CD4-positive, alpha-beta T cell (primary cell): Measurements from ENCODE around the gene ATG7. TPM values are rescaled to one million over a fixed set of nuclear protein-coding genes. Genes with fewer than 3 reads are reported as not detected.

Source experiments
- ATAC-seq: fragments of 200-7000 bp; cut with Tn5 transposase; one replicate; pipeline ENCODE4 v1.10.0; 2022; ENCODE audit warnings: mild to moderate bottlenecking; ENCODE audit not compliant: poor library complexity
- CTCF ChIA-PET: fragments of 350-600 bp; sonication (Branson Sonifier 250); formaldehyde crosslinking; loops from one replicate; lab custom pipeline; 2021; ENCODE audit warnings: antibody characterized with exemption, inconsistent platforms; lab: Charles Lee
- POLR2A ChIA-PET: fragments of 350-600 bp; sonication (Branson Sonifier 250); formaldehyde crosslinking; loops from one replicate; lab custom pipeline; 2021; ENCODE audit warnings: antibody characterized with exemption, inconsistent platforms; lab: Charles Lee
- DNase-seq, 14 experiments: peaks; one replicate each; pipeline ENCODE4 v3.0.0-alpha.2; 2013 to 2020; ENCODE audit warnings: mixed read lengths in 2 of 14
- H3K27ac ChIP-seq, 2 donors: one replicate each; pipeline versions ENCODE4 v1.5.1 to v1.7.0; 2013; ENCODE audit warnings: low read length in 2 of 2, low read depth in 1 of 2, mild to moderate bottlenecking in 1 of 2
- H3K27me3 ChIP-seq, 2 experiments: 1 replicate in 1 of 2; 2 replicates in 1 of 2; pipeline versions ENCODE4 v1.6.1 to v1.7.0; 2013; ENCODE audit warnings: low read length in 2 of 2, control low read depth in 1 of 2, mild to moderate bottlenecking in 1 of 2, moderate library complexity in 1 of 2; ENCODE audit not compliant: insufficient read depth in 2 of 2, control insufficient read depth in 1 of 2
- H3K36me3 ChIP-seq: one replicate; pipeline ENCODE4 v1.6.1; 2013; ENCODE audit warnings: low read length, control low read depth; ENCODE audit not compliant: insufficient read depth
- H3K4me1 ChIP-seq: one replicate; pipeline ENCODE4 v1.6.1; 2013; ENCODE audit warnings: low read length, control low read depth; ENCODE audit not compliant: insufficient read depth
- H3K4me3 ChIP-seq: one replicate; pipeline ENCODE4 v1.5.1; 2013; ENCODE audit warnings: mild to moderate bottlenecking, low read length, moderate library complexity
- H3K9me3 ChIP-seq, 2 experiments: 1 replicate in 1 of 2; 2 replicates in 1 of 2; pipeline versions ENCODE4 v1.6.1 to v1.7.0; 2013; ENCODE audit warnings: low read length in 2 of 2, mild to moderate bottlenecking in 2 of 2, control low read depth in 1 of 2, moderate library complexity in 1 of 2; ENCODE audit not compliant: control insufficient read depth in 1 of 2, insufficient read depth in 1 of 2
- H3K27ac Mint-ChIP-seq: one replicate; pipeline ENCODE4 v1.8.0; 2020; ENCODE audit warnings: mixed read lengths
- H3K27me3 Mint-ChIP-seq: one replicate; pipeline ENCODE4 v1.8.0; 2021; ENCODE audit warnings: mixed read lengths
- H3K36me3 Mint-ChIP-seq: one replicate; pipeline ENCODE4 v1.8.0; 2021; ENCODE audit warnings: low read depth, mixed read lengths
- H3K4me1 Mint-ChIP-seq: one replicate; pipeline ENCODE4 v1.8.0; 2021; ENCODE audit warnings: low read depth, mixed read lengths
- H3K4me3 Mint-ChIP-seq: one replicate; pipeline ENCODE4 v1.8.0; 2020; ENCODE audit warnings: mild to moderate bottlenecking, mixed read lengths
- H3K9me3 Mint-ChIP-seq: one replicate; pipeline ENCODE4 v1.8.0; 2020; ENCODE audit warnings: mixed read lengths
- intact Hi-C, 2 experiments: fragments of 100-400 bp; cut with DNase I in 1 of 2; cut with micrococcal nuclease in 1 of 2; formaldehyde crosslinking; loops; one replicate each; pipeline versions ENCODE4 v1.15.1 to v1.9.0; 2023 to 2025; cut with DNase I, micrococcal nuclease
- total RNA-seq, 174 experiments: library from RNA in 2 of 174; stranded (reverse) in 2 of 174; gene quantifications; one replicate each; pipeline ENCODE4 v1.2.3 and lab custom pipeline; 2021 to 2026
- TF ChIP-seq, protein P1 (sequence below): fragments of 200-600 bp; IDR thresholded peaks from one replicate; pipeline ENCODE4 v1.8.0; 2022; ENCODE audit warnings: antibody characterized with exemption, mild to moderate bottlenecking

The ATG7 gene
- total RNA-seq, 2 experiments from 2014 or later: 21.4 to 25.7 TPM

DNA sequence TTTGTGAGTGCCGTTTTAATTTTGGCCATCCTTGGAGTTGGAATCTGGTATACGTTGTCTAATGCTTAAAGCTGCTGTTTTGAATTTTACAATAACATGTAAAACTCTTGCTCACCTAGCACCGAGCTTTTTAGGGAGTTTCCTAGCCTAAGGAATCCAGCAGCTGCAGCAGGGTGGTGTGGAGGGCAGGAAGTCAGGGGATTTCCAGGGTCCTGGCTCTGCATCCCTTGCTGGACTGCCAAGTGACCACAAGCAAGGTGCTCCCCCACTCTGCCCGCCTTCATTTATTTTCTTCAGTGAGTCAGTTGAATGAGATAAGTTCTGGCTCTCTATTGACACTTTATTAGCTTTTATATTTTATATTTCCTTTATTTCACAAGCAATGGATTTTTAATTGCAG, 113.7 kb downstream of the ATG7 start:
- CTCF ChIA-PET: no interaction called here
- H3K4me1 ChIP-seq: no peaks in the 10 kb centered on the region
- no peaks in the 10 kb centered on the region for H3K9me3 Mint-ChIP-seq
- H3K36me3 Mint-ChIP-seq: peaks cover 33% of the 10 kb centered on the region
- H3K4me3 Mint-ChIP-seq: no peak overlapping the region
- no peaks in the 10 kb centered on the region for H3K27me3 ChIP-seq
- peaks cover 15% of the 10 kb centered on the region for H3K4me1 Mint-ChIP-seq
- no peak overlapping the region for H3K27ac Mint-ChIP-seq
- no peak for DNase-seq
- no peak overlapping the region for H3K27ac ChIP-seq
- peaks cover 19% of the 10 kb centered on the region for H3K36me3 ChIP-seq
- H3K27me3 Mint-ChIP-seq: no peaks in the 10 kb centered on the region
- intact Hi-C loops: no loop called here
- ATAC-seq: no peak
- TF ChIP-seq, protein P1, sequence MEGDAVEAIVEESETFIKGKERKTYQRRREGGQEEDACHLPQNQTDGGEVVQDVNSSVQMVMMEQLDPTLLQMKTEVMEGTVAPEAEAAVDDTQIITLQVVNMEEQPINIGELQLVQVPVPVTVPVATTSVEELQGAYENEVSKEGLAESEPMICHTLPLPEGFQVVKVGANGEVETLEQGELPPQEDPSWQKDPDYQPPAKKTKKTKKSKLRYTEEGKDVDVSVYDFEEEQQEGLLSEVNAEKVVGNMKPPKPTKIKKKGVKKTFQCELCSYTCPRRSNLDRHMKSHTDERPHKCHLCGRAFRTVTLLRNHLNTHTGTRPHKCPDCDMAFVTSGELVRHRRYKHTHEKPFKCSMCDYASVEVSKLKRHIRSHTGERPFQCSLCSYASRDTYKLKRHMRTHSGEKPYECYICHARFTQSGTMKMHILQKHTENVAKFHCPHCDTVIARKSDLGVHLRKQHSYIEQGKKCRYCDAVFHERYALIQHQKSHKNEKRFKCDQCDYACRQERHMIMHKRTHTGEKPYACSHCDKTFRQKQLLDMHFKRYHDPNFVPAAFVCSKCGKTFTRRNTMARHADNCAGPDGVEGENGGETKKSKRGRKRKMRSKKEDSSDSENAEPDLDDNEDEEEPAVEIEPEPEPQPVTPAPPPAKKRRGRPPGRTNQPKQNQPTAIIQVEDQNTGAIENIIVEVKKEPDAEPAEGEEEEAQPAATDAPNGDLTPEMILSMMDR: no peak
- POLR2A ChIA-PET: no interaction called here
- H3K4me3 ChIP-seq: no peak overlapping the region
- H3K9me3 ChIP-seq: no peaks in the 10 kb centered on the region

- H3K4me1 ChIP-seq: no peaks in the 10 kb centered on the region
- Mint-ChIP-seq H3K27me3 (no peaks in the 10 kb centered on the region), H3K4me1 (peaks cover 22% of the 10 kb centered on the region), H3K36me3 (peaks cover 33% of the 10 kb centered on the region), H3K4me3 (no peak overlapping the region), H3K27ac (no peak overlapping the region), H3K9me3 (no peaks in the 10 kb centered on the region)
- intact Hi-C loops: no loop called here
- H3K27me3 ChIP-seq: no peaks in the 10 kb centered on the region
- DNase-seq (no peak), ATAC-seq (no peak)
- POLR2A ChIA-PET: no interaction called here
- TF ChIP-seq, protein P1: no peak
- H3K36me3 ChIP-seq: peaks cover 19% of the 10 kb centered on the region
- no peaks in the 10 kb centered on the region for H3K9me3 ChIP-seq
- CTCF ChIA-PET: no interaction called here
- H3K27ac ChIP-seq: no peak overlapping the region
- no peak overlapping the region for H3K4me3 ChIP-seq
Observed at GRCh38 chr3:11386465-11387113, 114.4 kb downstream of the ATG7 start.

DNA sequence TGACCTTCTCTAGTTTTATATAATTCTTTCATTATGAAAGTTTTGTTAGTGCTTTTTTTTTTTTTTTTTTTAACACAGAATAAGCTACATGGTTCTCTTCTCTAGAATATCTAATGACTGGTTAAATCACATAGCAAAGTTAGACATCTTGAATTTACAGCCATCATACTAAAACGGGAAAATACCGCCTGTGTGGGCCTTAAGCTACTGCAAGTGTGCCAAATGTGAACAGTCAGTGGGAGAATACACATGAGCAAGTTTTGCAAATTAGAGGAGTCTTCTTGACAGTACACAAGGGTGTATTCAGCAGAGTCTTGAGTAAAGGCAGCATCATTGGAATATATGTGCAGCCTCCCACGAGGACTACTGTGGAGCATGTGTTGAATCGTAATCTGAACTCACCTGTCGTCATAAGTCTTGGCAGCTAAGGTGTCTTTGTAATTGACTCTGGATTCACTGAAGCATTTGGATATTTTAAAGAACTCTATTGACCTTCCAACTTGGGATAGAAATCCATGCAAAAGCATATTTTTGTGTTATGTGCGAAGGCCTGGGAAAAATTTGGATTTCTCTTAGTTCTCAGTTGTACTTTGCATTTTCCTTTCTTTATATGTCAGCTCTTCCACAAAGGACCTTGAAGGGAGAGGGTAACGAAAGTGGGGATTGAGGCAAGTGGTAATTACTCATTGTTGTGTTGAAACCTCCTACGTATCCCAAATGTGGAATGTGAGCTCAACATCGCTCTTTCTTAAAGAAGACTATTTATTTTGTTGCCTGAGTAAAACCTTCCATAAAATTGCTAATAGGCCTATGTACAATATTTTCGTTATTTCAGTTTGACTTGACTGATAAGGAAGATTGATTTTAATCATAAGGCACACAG, 117.4 kb downstream of the ATG7 start:
- peaks cover 11% of the 10 kb centered on the region for H3K36me3 ChIP-seq
- ChIA-PET CTCF (no interaction called here), POLR2A (no interaction called here)
- intact Hi-C loops: no loop called here
- H3K4me1 Mint-ChIP-seq: peaks cover 45% of the 10 kb centered on the region
- no peaks in the 10 kb centered on the region for H3K9me3 Mint-ChIP-seq
- H3K36me3 Mint-ChIP-seq: peaks cover 13% of the 10 kb centered on the region
- TF ChIP-seq, protein P1: no peak
- H3K4me3 Mint-ChIP-seq: no peak overlapping the region
- DNase-seq (no peak), ATAC-seq (no peak)
- no peak overlapping the region for H3K27ac Mint-ChIP-seq
- H3K27me3 ChIP-seq: no peaks in the 10 kb centered on the region
- no peaks in the 10 kb centered on the region for H3K9me3 ChIP-seq
- no peak overlapping the region for H3K4me3 ChIP-seq
- H3K27ac ChIP-seq: no peak overlapping the region
- H3K27me3 Mint-ChIP-seq: no peaks in the 10 kb centered on the region
- H3K4me1 ChIP-seq: no peaks in the 10 kb centered on the region
